GM12878 (cell line): ENCODE measurements around the gene AFAP1. TPM values are rescaled to one million over a fixed set of nuclear protein-coding genes. Genes with fewer than 3 reads are reported as not detected.

Source experiments
- ATAC-seq: fragments of 200-7000 bp; cut with Tn5 transposase; 3 replicates; pipeline ENCODE4 v1.9.1; 2020; ENCODE audit warnings: mild to moderate bottlenecking, moderate library complexity
- BruUV-seq: library from RNA; stranded (reverse); fragments of 400-500 nt; replicated peaks from 2 replicates; lab custom pipeline; 2021; lab: Mats Ljungman, UMichigan
- CTCF ChIA-PET: fragments of 300-600 bp; sonication (Branson Sonifier 250); formaldehyde crosslinking; extraction: SDS; loops from one replicate; lab custom pipeline; 2021; ENCODE audit warnings: inconsistent platforms; lab: Yijun Ruan, JAX
- POLR2A ChIA-PET: fragments of 350-600 bp; formaldehyde crosslinking; extraction: SDS; loops from one replicate; lab custom pipeline; 2021; ENCODE audit warnings: inconsistent platforms; lab: Charles Lee
- RAD21 ChIA-PET: fragments of 300-600 bp; sonication (Branson Sonifier 250); formaldehyde crosslinking; loops from one replicate; lab custom pipeline; 2023; ENCODE audit warnings: antibody characterized with exemption; ENCODE audit not compliant: unreplicated experiment; lab: Charles Lee
- SMC1A ChIA-PET: fragments of 300-600 bp; sonication (Branson Sonifier 250); formaldehyde crosslinking; loops from one replicate; lab custom pipeline; 2023; ENCODE audit not compliant: unreplicated experiment, uncharacterized antibody; lab: Charles Lee
- DNase-seq: peaks from one replicate; pipeline ENCODE4 v3.0.0-alpha.2; 2011; ENCODE audit warnings: low read depth, low spot score
- FAIRE-seq: peaks from 3 replicates; lab custom pipeline; 2011; peaks lifted over from hg19 to GRCh38; lab: Jason Lieb, UNC
- H2AFZ ChIP-seq: 2 replicates; pipeline ENCODE4 v1.6.0; 2011; ENCODE audit warnings: low read depth, low read length, control low read depth; ENCODE audit not compliant: control insufficient read depth
- H3K27ac ChIP-seq: 2 replicates; pipeline ENCODE4 v1.5.1; 2011; ENCODE audit warnings: control low read depth; ENCODE audit not compliant: control insufficient read depth, insufficient read depth
- H3K27me3 ChIP-seq, 2 experiments: replicated peaks in 1 of 2; 2 replicates each; pipeline versions ENCODE4 v1.6.0 to v1.6.1; 2011; ENCODE audit warnings: low read length in 1 of 2; ENCODE audit not compliant: control insufficient read depth in 2 of 2, insufficient read depth in 2 of 2
- H3K36me3 ChIP-seq, 2 experiments: 2 replicates each; pipeline ENCODE4 v1.5.1; 2011; ENCODE audit warnings: low read length in 1 of 2; ENCODE audit not compliant: control insufficient read depth in 2 of 2, insufficient read depth in 2 of 2
- H3K4me1 ChIP-seq: 2 replicates; pipeline ENCODE4 v1.6.1; 2011; ENCODE audit warnings: mild to moderate bottlenecking, low read length, moderate library complexity, mixed read lengths; ENCODE audit not compliant: control insufficient read depth, insufficient read depth
- H3K4me2 ChIP-seq: 2 replicates; pipeline ENCODE4 v1.6.0; 2011; ENCODE audit warnings: control low read depth; ENCODE audit not compliant: control insufficient read depth, insufficient read depth
- H3K4me3 ChIP-seq: fragments of 200-600 bp; sonication (generic); 2 replicates; pipeline ENCODE4 v1.5.1; 2016
- H3K79me2 ChIP-seq: 2 replicates; pipeline ENCODE4 v1.6.0; 2011; ENCODE audit warnings: low read length; ENCODE audit not compliant: control insufficient read depth, insufficient read depth
- H3K9ac ChIP-seq: 2 replicates; pipeline ENCODE4 v1.8.0; 2011; ENCODE audit warnings: low read length, control low read depth, mixed read lengths; ENCODE audit not compliant: control insufficient read depth, insufficient read depth
- H3K9me3 ChIP-seq: replicated peaks from 3 replicates; pipeline ENCODE4 v1.5.1; 2011; ENCODE audit warnings: mild to moderate bottlenecking, low read length; ENCODE audit not compliant: control insufficient read depth, insufficient read depth
- H4K20me1 ChIP-seq: 2 replicates; pipeline ENCODE4 v1.6.0; 2011; ENCODE audit not compliant: control insufficient read depth, insufficient read depth
- BACH1 ChIP-seq: fragments of 450-650 bp; IDR thresholded peaks from 2 replicates; pipeline ENCODE4 v1.6.1; 2017; ENCODE audit warnings: mild to moderate bottlenecking, borderline replicate concordance
- BCL11A ChIP-seq: IDR thresholded peaks from 2 replicates; pipeline ENCODE4 v1.6.1; 2011; ENCODE audit warnings: low read depth, low read length
- BCL3 ChIP-seq: IDR thresholded peaks from 2 replicates; pipeline ENCODE4 v1.6.1; 2011; ENCODE audit warnings: borderline replicate concordance, low read depth, mild to moderate bottlenecking, moderate library complexity, low read length; ENCODE audit not compliant: insufficient read depth, poor library complexity, severe bottlenecking
- ETV6 ChIP-seq, 2 experiments: fragments of 450-650 bp in 1 of 2; IDR thresholded peaks in 1 of 2; conservative IDR thresholded peaks in 1 of 2; 2 replicates each; pipeline ENCODE4 v1.6.1; 2014; ENCODE audit warnings: antibody characterized with exemption in 1 of 2, borderline replicate concordance in 1 of 2, low read depth in 1 of 2, mild to moderate bottlenecking in 1 of 2, moderate library complexity in 1 of 2
- KAT2A ChIP-seq: conservative IDR thresholded peaks from 2 replicates; pipeline ENCODE4 v1.6.1; 2011; ENCODE audit warnings: low read depth, low read length; ENCODE audit not compliant: control insufficient read depth
- MTA3 ChIP-seq: IDR thresholded peaks from 2 replicates; pipeline ENCODE4 v1.6.1; 2012; ENCODE audit warnings: low read length, inconsistent platforms, borderline replicate concordance
- NFIC ChIP-seq: IDR thresholded peaks from 2 replicates; pipeline ENCODE4 v1.6.1; 2012; ENCODE audit warnings: low read depth, mild to moderate bottlenecking, inconsistent platforms, low read length, moderate library complexity
- NR2F1 ChIP-seq: fragments of 450-650 bp; conservative IDR thresholded peaks from 2 replicates; pipeline ENCODE4 v1.6.1; 2017; ENCODE audit warnings: mild to moderate bottlenecking
- POLR2AphosphoS2 ChIP-seq: IDR thresholded peaks from 2 replicates; pipeline ENCODE4 v1.6.1; 2011; ENCODE audit warnings: low read depth, mild to moderate bottlenecking, low read length, improper control_type of control experiment, moderate library complexity
- PRDM15 ChIP-seq: fragments of 450-650 bp; formaldehyde crosslinking; IDR thresholded peaks from 2 replicates; pipeline ENCODE4 v1.4.0; 2020; ENCODE audit warnings: mild to moderate bottlenecking, moderate library complexity
- TCF7 ChIP-seq: IDR thresholded peaks from 2 replicates; pipeline ENCODE4 v1.6.1; 2014; ENCODE audit warnings: antibody characterized with exemption, borderline replicate concordance
- WGBS: methylation state at CpG from one replicate; pipeline ENCODE4 v1.1.6; 2016; ENCODE audit warnings: low lambda C conversion rate; ENCODE audit not compliant: insufficient replicate concordance, insufficient coverage; ENCODE audit errors: missing lambda C conversion rate; 5-methylcytosine and 5-hydroxymethylcytosine counted together
- in situ Hi-C: fragments of 300-500 bp; cut with MboI; formaldehyde crosslinking; loops from 9 replicates; pipeline ENCODE4 v1.14.3; 2018; ENCODE audit warnings: mixed read lengths
- intact Hi-C: fragments of 100-400 bp; cut with micrococcal nuclease; formaldehyde crosslinking; loops from one replicate; pipeline ENCODE4 v1.14.2; 2022; ENCODE audit not compliant: unreplicated experiment
- polyA plus RNA-seq, 11 experiments: library from polyadenylated mRNA; depleted of rRNA in 4 of 11; unstranded in 6 of 11; stranded (reverse) in 5 of 11; fragments of >200 nt; fragmentation: Nextera tagmentation in 4 of 11; fragmentation: Illumina TruSeq in 1 of 11; extraction: Ambion mirVana in 4 of 11; extraction: Trizol in 1 of 11; gene quantifications; 1 replicate in 1 of 11; 2 replicates in 10 of 11; pipeline versions ENCODE4 v1.2.1 to v1.2.3, GENCODE V29; 2011 to 2016; ENCODE audit warnings: inconsistent platforms in 2 of 11, missing spikeins in 2 of 11, low read depth in 1 of 11
- total RNA-seq, 4 experiments: library from RNA; depleted of rRNA in 3 of 4; stranded (reverse); fragments of >200 nt in 3 of 4; fragmentation: Illumina TruSeq in 1 of 4; extraction: Trizol in 1 of 4; gene quantifications; 2 replicates each; pipeline versions ENCODE4 v1.2.1 to v1.2.3, GENCODE V29; 2013 to 2021

The AFAP1 gene
- total and polyA plus RNA-seq, 10 of the 15 experiments (the other 5 are each of a cell fraction or from before 2014, with no cell fraction given), result 0.02 to 0.23 (median 0.09) TPM; not detected in 1

- SMC1A ChIA-PET, result no interaction called here
- RAD21 ChIA-PET, result no interaction called here
- FAIRE-seq (no peak), ATAC-seq (no peak), DNase-seq (no peak)
- no peaks in the 10 kb centered on the region; the same call in 1 of the 2 replicates for H3K4me1 ChIP-seq
- CTCF ChIA-PET, result no interaction called here
- peaks cover 0 to 5% of the 10 kb centered on the region in 2 experiments; a peak in 2 of 4 replicates for H3K27me3 ChIP-seq
- H3K36me3 ChIP-seq, result no peaks in the 10 kb centered on the region
- no peak overlapping the region for H2AFZ ChIP-seq
- TF ChIP-seq NR2F1 (no peak), BCL3 (no peak)
- POLR2A ChIA-PET, result no interaction called here
- H3K9ac ChIP-seq, result no peak overlapping the region
- H3K79me2 ChIP-seq, result no peaks in the 10 kb centered on the region
- BruUV-seq, result no TSS peak
- H3K4me2 ChIP-seq, result no peak overlapping the region
- in situ Hi-C loops (no loop called here), intact Hi-C loops (no loop called here)
- no peak overlapping the region for H3K4me3 ChIP-seq
- H3K9me3 ChIP-seq, result no peaks in the 10 kb centered on the region; the same call in 2 of the 3 replicates
- no peak overlapping the region for H3K27ac ChIP-seq
- WGBS, result 56% methylated on average over 1 of the region's 1 CpG
- H4K20me1 ChIP-seq, result no peaks in the 10 kb centered on the region
Observed at GRCh38 chr4:7912826-7913225, 26.8 kb downstream of the AFAP1 start.

GRCh38 chr4:7910952-7911578 is 28.6 kb downstream of the AFAP1 start:
- intact Hi-C loops (no loop called here), in situ Hi-C loops (no loop called here)
- ChIA-PET RAD21 (no interaction called here), SMC1A (no interaction called here), CTCF (no interaction called here), POLR2A (no interaction called here)
- Histone ChIP-seq H4K20me1 (no peaks in the 10 kb centered on the region), H3K4me3 (no peak overlapping the region), H3K79me2 (no peaks in the 10 kb centered on the region), H3K36me3 (no peaks in the 10 kb centered on the region), H3K9ac (no peak overlapping the region), H2AFZ (no peak overlapping the region), H3K9me3 (no peaks in the 10 kb centered on the region; the same call in 2 of the 3 replicates), H3K27me3 (peaks cover 0 to 5% of the 10 kb centered on the region in 2 experiments; a peak in 2 of 4 replicates), H3K4me1 (no peaks in the 10 kb centered on the region; the same call in 1 of the 2 replicates), H3K4me2 (no peak overlapping the region), H3K27ac (no peak overlapping the region)
- no peak for FAIRE-seq
- ATAC-seq, result no peak
- WGBS, result 41% methylated on average over 16 of the region's 16 CpGs
- no peak for DNase-seq
- BruUV-seq, result no TSS peak
- no peak for TF ChIP-seq NFIC
- TF ChIP-seq BACH1, result no peak
- TF ChIP-seq POLR2AphosphoS2, result no peak
- no peak for TF ChIP-seq ETV6 (conservative IDR thresholded peaks at IDR 0.05 in 1 of 2, IDR thresholded peaks at IDR 0.05 in 1 of 2; ENCODE audit: borderline replicate concordance in 1 of 2, low read depth in 1 of 2)
- TF ChIP-seq TCF7, result no peak
- TF ChIP-seq KAT2A, result no peak
- TF ChIP-seq PRDM15, result no peak
- no peak for TF ChIP-seq BCL11A
- TF ChIP-seq MTA3, result no peak
